HG02884 (cell line): ENCODE data around the gene CLIP1.
"Not testable (repeated sequence)": the region's sequence is repeated elsewhere in the genome, so short reads cannot be mapped to it uniquely, and the experiment has no call there.

Source experiments
- ATAC-seq: cut with Tn5 transposase; IDR thresholded peaks from one replicate; pipeline ENCODE4 v1.9.1; 2021; ENCODE audit warnings: mild to moderate bottlenecking, moderate library complexity; ENCODE audit not compliant: unreplicated experiment

The CLIP1 gene

GRCh38 chr12:122362755-122363154, 59.7 kb downstream of the CLIP1 start:
- no peak for ATAC-seq

- ATAC-seq, result not testable (repeated sequence)
Observed at GRCh38 chr12:122358403-122358802, 64.1 kb downstream of the CLIP1 start.

- not testable (repeated sequence) for ATAC-seq
Observed at GRCh38 chr12:122357536-122357935, 64.9 kb downstream of the CLIP1 start.

- not testable (repeated sequence) for ATAC-seq
Observed at GRCh38 chr12:122356991-122357390, 65.5 kb downstream of the CLIP1 start.

- no peak for ATAC-seq
Observed at GRCh38 chr12:122356192-122356635, 66.3 kb downstream of the CLIP1 start.

GRCh38 chr12:122355706-122356105, 66.8 kb downstream of the CLIP1 start:
- no peak for ATAC-seq

GRCh38 chr12:122354958-122355641, 67.4 kb downstream of the CLIP1 start:
- ATAC-seq, result no peak

- ATAC-seq, result no peak
Observed at GRCh38 chr12:122352394-122352793, 70.1 kb downstream of the CLIP1 start.

GRCh38 chr12:122350141-122350848, 72.2 kb downstream of the CLIP1 start:
- no peak for ATAC-seq

GRCh38 chr12:122349078-122349477, 73.4 kb downstream of the CLIP1 start:
- ATAC-seq, result no peak

- ATAC-seq, result no peak
Observed at GRCh38 chr12:122348505-122348904, 74.0 kb downstream of the CLIP1 start.

GRCh38 chr12:122346054-122346453, 76.4 kb downstream of the CLIP1 start:
- ATAC-seq, result no peak

GRCh38 chr12:122345042-122345441, 77.4 kb downstream of the CLIP1 start:
- ATAC-seq, result no peak

- no peak for ATAC-seq
Observed at GRCh38 chr12:122336015-122336946, 86.2 kb downstream of the CLIP1 start.

GRCh38 chr12:122333142-122334087, 89.1 kb downstream of the CLIP1 start:
- ATAC-seq, result no peak

GRCh38 chr12:122327494-122328385, 94.7 kb downstream of the CLIP1 start:
- ATAC-seq, result no peak

- ATAC-seq, result no peak
Observed at GRCh38 chr12:122327014-122327413, 95.5 kb downstream of the CLIP1 start.

- ATAC-seq, result no peak
Observed at GRCh38 chr12:122326586-122326985, 95.9 kb downstream of the CLIP1 start.
